Hepatocyte (in vitro differentiated cells): ENCODE results near the gene RNLS.

ENCODE experiments used
- CTCF ChIP-seq: fragments of 200-600 bp; sonication (generic); IDR thresholded peaks from 2 replicates; pipeline ENCODE4 v1.5.1; 2016; ENCODE audit warnings: antibody characterized with exemption, mild to moderate bottlenecking; ENCODE audit not compliant: poor library complexity
- EZH2 ChIP-seq: fragments of 200-600 bp; sonication (generic); IDR thresholded peaks from 2 replicates; pipeline ENCODE4 v1.6.1; 2016; ENCODE audit warnings: antibody characterized with exemption, mild to moderate bottlenecking, borderline replicate concordance
- EZH2phosphoT487 ChIP-seq: fragments of 200-600 bp; sonication (generic); IDR thresholded peaks from one replicate; pipeline ENCODE4 v1.6.1; 2018; ENCODE audit warnings: antibody characterized with exemption, mild to moderate bottlenecking, low read depth, moderate library complexity; ENCODE audit not compliant: unreplicated experiment, severe bottlenecking

DNA sequence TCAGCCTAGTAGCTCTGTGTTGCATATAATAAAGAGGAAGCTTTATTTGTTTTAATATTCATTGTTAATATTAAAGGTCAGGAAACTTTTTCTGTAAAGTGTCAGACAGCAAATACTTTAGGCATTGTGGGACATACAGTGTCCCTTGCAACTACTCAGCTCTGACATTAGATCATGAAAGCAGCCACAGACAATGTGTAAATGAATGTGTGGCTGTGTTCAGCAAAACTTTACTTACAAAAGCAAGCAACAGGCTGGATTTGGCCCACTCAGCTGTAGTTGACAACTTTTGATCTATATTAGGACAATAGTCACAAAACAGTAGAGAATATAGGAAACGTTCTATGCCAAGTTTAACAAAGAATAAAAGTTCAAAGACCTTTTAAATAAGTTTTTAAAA, 173.3 kb downstream of the RNLS start:
- TF ChIP-seq CTCF (no peak), EZH2phosphoT487 (no peak), EZH2 (no peak)
